DMS79 (cell line): ENCODE measurements around the gene EDN2.

Source experiments
- DNase-seq: peaks from one replicate; lab custom pipeline; 2025; lab: John Stamatoyannopoulos, UW

Gene EDN2

GRCh38 chr1:41437011-41437355 is 47.5 kb downstream of the EDN2 start:
- no peak for DNase-seq

GRCh38 chr1:41436281-41437010 is 48.0 kb downstream of the EDN2 start:
- no peak for DNase-seq

DNA sequence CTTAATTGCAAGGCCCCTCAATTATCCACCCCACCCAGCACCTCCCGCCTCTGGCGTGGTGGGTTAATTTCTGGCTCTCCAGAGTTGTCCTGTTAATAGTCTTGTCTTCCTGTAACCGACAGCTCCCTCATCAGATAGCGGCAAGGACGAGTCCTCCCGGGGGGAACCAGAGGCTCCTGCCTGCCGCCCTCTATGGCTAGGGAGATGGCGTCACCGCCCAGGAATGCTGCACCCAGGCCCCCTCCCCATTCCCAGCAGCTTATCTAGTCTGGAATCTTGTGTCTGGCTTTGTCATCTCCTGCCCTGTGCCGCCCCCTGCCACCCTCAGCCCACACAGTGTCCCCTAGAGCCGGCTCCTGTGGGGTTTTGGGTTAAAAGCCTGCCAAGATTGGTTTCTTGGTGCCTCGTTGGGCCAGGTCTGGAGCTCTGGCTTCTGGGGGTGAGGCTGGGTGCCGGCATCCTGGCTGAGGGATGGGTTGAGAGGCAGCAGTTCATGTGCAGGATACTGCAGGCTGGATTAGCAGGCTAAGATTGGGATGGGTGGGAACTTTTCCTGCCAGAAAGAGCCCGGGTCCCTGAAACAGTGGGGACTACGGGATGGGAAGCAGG is 48.8 kb downstream of the EDN2 start:
- no peak for DNase-seq

DNA sequence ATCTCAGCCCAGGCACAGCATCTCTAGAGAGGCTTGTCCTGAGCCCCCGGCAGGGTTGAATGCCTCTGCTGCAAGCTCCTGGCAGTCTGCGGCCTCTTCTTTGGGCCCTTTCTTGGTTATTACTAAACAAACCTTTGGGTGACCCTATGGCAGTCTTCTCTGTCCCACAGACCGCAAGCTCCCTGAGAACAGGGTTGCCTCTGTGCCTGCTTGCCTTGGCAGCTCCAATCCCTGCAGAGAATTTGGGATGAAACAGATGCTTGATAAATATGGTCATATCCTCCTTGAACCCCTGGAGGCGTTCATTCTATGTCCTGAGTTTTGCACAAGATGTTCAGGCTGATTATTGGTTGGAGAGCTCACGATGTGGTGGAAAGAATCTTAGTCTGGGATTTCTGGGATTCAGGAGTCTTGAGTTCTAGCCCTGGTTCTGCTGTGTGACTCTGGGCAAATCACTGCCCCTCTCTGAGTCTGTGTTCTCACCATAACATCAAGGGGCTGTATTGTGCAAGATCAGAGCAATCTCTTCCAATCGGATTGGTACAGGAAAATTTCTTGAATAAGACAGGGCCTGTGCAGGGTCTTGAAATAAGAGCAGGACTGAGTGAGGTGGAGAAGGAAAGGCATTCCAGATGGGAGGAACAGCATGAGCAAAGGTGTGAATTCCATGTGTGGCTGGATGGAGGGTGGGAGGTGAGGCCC is 49.6 kb downstream of the EDN2 start:
- no peak for DNase-seq

DNA sequence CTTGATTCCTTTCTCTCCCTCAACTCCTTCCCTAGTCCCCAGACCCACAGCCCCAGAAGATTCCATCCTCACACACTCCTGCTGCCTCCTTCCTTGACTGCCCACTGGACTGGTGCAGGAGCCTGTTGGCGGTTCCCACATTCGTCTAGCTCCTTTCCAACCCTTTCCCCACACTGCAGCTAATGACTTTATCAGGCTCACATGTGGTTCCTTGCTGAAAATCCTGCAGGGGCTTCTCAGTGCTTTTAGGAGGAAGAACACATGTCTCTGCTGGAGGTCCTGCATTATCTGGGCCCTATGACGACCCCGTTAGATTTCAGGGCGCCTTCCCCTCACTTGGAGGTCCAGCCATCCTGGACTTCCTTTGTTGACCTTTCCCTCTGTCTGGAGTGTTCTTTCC is 50.2 kb downstream of the EDN2 start:
- DNase-seq: no peak

DNA sequence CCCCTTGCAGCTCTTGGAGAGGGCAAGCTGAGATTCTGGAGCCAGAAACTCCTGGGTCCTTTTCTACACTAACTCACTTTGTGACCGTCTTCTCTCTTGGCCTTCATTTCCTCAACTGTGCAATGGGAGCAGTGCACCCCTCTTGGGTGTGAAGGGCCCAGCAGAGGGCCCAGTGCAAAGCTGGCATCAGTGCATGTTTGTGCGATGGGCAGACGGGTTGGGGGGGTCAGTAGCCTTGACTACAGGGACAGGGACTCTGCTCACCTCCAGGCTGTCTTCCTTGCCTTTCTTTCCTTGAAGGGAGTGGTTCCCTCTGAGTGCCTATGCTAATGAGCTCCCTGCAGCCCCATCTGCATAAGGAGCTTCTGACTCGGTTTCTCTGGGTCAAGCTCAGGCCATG is 51.0 kb downstream of the EDN2 start:
- DNase-seq: no peak

DNA sequence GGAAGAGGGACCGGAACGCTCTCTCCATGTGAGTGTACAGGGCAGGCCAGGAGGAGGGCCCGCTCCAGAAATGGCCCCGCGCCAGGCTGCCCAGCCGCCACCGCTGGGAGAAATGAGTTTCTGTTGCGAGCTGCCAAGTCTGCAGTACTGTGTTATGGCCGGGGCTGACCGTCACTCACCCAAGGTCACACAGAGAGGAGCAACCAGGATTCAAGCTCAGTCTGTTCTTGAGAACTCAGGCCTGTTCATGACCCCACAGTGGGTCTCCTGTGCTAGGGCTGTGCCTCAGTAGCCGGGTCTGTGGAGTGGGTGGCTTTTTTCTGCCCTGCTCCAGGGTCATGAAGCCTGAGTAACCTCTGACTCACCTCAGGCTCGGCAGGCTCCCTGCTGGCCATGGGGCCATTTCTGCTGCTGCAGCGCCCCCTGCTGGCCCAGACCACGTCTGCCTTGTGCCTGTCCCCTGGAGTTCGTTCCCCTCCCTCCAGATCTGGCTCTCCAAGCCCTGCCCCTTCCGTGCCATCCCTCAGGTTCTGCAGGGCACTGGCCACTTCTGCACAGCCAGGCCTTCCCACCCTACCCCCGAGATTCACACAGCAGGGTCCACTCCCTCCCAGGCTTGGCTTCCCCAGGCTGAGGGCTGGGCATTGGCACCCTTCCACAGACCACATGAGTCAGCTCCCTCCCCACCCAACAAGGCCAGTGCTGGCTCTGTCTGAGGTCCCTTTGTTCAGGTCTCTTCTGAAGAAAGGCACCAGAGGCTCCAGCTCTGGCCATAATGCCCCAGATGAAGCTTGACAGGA is 51.8 kb downstream of the EDN2 start:
- DNase-seq: peak; percentile 56

DNA sequence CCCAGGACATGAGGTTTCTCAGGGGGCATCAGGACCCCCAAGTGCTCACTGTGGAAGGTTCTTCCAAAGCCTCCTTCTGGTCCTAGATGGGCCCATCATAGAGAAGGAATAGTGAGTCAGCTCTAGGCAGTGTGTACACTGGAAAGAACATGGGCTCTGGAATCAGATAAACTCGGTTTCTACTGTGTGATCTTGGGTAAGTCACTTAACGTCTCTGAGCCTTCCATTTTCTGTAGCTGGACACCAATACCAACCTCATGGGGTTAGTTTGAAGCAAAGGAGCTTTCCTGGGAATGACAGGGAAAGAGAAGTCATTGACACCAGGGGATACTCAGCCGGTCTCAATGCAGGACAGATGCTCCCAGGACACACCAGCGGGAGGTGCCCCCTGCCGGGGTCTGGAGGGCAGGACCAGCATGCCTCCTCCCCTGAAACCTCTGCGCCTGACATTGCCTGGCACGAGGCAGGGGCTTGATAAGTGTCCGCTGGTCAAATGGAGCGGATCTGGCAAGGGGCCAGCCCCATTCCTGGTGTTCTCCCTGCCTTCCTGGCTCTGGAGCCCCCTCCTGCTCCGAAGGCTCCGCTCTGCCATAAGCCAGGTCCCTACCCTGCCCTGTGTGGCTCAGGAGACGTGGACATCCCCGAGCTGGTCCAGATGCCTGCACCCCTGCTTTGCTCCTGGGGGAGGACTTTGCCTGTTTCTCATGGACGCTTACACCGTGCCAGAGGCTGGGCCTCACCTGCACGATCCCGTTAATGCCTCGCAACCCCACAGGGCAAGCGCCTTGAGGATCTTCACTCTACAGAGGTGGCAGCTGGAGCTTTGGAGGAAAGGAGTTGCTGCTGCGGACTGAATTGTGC is 52.8 kb downstream of the EDN2 start:
- peak; percentile 54 for DNase-seq

DNA sequence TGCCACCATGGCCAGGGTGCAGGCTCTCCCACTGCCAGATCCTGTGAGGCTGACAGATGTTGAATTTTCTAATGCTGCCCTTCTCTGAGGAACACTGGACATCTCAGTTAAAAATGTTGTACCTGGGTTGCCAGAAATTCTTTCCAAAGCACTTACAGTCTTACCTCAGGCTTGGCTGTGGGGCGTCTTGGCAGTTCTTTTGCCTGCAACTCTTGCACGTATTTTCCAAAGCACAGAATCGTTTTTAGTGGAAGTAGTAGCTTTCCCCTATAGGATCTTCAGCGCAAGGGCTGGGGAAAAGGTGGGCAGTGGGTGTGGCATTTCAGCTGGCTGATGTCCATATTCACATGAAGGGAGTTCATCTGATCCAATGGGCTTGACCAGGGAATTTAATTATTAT is 53.9 kb downstream of the EDN2 start:
- DNase-seq: no peak

DNA sequence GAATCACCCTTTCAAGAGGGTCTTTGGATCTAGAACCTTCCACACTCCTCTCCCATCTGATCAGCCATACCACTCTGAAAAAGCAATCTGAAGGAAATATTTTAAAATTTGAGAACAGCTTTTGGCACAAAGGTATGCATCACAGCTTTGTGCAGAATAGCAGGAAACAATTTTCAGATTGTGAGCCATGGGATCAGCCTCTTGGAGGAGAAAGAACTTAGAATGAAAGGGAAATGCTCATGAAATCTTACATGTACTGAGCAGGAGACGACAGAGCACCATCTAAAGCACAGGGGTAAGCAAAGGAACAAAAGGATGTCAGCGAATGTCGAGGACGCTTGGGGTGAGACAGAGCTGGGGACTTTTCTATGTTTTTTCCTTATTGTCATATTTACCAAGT is 54.4 kb downstream of the EDN2 start:
- no peak for DNase-seq

GRCh38 chr1:41429641-41430035 is 54.8 kb downstream of the EDN2 start:
- DNase-seq: no peak
